LNCAP (cell line): Measurements from ENCODE around the gene DOCK1.

ENCODE experiments used
- TF ChIP-seq, protein P1 (sequence below): fragments of 450-650 bp; IDR thresholded peaks from 2 replicates; pipeline ENCODE4 v1.5.1; 2017; ENCODE audit warnings: mild to moderate bottlenecking

The DOCK1 gene

GRCh38 chr10:127408112-127408710 is 503.0 kb downstream of the DOCK1 start:
- TF ChIP-seq, protein P1, sequence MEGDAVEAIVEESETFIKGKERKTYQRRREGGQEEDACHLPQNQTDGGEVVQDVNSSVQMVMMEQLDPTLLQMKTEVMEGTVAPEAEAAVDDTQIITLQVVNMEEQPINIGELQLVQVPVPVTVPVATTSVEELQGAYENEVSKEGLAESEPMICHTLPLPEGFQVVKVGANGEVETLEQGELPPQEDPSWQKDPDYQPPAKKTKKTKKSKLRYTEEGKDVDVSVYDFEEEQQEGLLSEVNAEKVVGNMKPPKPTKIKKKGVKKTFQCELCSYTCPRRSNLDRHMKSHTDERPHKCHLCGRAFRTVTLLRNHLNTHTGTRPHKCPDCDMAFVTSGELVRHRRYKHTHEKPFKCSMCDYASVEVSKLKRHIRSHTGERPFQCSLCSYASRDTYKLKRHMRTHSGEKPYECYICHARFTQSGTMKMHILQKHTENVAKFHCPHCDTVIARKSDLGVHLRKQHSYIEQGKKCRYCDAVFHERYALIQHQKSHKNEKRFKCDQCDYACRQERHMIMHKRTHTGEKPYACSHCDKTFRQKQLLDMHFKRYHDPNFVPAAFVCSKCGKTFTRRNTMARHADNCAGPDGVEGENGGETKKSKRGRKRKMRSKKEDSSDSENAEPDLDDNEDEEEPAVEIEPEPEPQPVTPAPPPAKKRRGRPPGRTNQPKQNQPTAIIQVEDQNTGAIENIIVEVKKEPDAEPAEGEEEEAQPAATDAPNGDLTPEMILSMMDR, result no peak

GRCh38 chr10:127408733-127409132 is 503.5 kb downstream of the DOCK1 start:
- TF ChIP-seq, protein P1, result no peak

GRCh38 chr10:127410030-127410429 is 504.8 kb downstream of the DOCK1 start:
- TF ChIP-seq, protein P1, result no peak

- TF ChIP-seq, protein P1, result no peak
Measured at GRCh38 chr10:127411062-127411461, 505.8 kb downstream of the DOCK1 start.

GRCh38 chr10:127413326-127413725 is 508.1 kb downstream of the DOCK1 start:
- TF ChIP-seq, protein P1, result no peak

DNA sequence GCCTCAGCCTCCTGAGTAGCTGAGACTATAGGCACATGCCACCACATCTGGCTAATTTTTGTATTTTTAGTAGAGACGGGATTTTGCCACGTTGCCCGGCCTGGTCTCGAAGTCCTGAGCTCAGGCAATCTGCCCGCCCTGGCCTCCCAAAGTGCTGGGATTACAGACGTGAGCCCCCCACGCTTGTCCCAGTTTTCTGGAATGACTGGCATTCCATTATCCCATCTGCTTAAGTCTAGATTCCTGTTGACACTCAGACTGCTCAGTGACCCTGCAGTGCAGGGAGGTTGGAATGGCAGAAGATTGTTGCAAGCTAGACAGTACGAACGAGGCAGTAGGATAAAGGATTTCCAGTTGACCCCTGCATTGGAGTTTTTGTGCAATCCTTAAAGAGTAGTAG is 508.8 kb downstream of the DOCK1 start:
- TF ChIP-seq, protein P1, result no peak

GRCh38 chr10:127415116-127415515 is 509.9 kb downstream of the DOCK1 start:
- TF ChIP-seq, protein P1, result no peak
